Measurements from ENCODE around the gene CARNS1.
"Not testable (repeated sequence)": the region's sequence is repeated elsewhere in the genome, so short reads cannot be mapped to it uniquely, and the experiment has no call there.

The CARNS1 gene

DNA sequence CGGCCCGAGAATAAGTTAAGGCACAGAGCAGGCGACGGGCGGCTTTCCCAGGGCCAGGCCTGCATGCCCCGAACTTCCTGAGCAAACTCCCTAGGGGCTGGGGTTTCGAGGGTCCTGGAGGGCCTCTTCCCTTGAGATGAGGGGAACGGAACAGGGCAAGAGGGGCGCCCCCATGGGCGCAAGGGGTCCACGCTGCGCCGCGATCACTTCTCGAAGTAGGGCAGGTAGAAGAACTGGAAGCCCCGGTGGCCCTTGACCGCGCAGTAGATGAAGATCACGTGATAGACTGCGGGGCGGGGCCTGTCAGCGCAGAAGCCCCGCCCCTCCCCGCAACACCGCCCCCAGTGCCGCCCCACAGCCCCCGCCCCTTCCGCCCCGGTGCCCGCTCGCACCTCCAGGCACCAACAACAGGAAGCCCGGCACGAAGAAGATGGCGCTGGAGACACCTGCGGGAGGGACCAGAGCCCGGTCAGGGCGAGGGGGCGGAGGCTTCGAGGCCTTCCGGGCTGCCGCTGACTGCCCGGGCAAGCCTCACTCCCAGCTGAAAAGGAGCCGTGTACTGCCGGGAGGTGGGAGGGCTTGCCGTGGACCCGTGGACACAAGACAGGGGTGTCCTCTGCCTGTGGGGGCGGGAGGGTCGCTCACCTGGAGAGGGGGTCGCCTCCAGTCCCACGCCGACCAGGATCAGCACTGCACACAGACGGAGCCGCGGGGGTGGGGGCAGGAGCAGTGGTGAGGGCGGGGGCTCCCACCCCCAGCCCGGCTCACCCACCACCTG, 49.1 kb downstream of the CARNS1 start:
- Mint-ChIP-seq H3K27me3 (no peaks in the 10 kb centered on the region), H3K9me3 (ENCODE audit: low read depth) (no peaks in the 10 kb centered on the region), H3K27ac (peak overlapping the region; percentile 91), H3K36me3 (no peaks in the 10 kb centered on the region), H3K4me3 (peak overlapping the region; percentile 87), H3K4me1 (ENCODE audit: low read depth) (peaks cover 33% of the 10 kb centered on the region)

DNA sequence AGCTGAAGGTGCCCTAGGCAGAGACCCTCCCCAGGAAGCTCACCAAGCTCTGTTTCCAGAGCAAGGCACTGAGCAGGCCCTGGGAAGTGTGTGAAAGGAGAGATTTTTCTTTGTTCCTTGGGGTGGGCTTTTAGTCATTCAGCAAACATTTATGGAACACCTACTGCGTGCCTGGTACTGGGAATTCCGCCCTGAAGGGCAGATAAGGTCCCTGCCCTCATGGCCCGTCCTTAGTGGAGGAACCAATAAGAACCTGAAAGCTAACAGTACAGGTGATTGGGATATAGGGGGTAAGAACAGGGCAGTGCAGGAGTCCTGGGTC, 49.7 kb downstream of the CARNS1 start:
- H3K4me3 Mint-ChIP-seq, result peak overlapping the region; percentile 87
- no peaks in the 10 kb centered on the region for H3K36me3 Mint-ChIP-seq
- H3K27ac Mint-ChIP-seq, result peak overlapping the region; percentile 91
- no peaks in the 10 kb centered on the region for H3K9me3 Mint-ChIP-seq (ENCODE audit: low read depth)
- no peaks in the 10 kb centered on the region for H3K27me3 Mint-ChIP-seq
- peaks cover 30% of the 10 kb centered on the region for H3K4me1 Mint-ChIP-seq (ENCODE audit: low read depth)

DNA sequence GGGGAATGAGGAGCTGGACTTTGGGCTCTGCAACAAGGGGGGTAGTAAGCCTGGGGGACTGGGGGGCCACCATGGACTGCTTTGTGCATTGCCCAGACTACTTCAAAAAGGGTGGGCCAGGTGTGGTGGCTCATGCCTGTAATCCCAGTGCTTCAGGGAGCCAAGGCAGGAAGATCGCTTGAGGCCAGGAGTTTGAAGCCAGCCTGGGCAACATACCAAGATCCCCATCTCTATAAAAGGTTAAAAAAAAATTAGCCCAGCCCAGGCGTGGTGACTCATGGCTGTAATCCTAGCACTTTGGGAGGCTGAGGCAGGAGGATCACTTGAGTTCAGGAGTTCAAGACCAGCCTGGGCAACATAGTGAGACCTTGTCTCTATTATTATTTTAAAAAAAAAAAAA, 50.1 kb downstream of the CARNS1 start:
- H3K27ac Mint-ChIP-seq, result peak overlapping the region; percentile 91
- not testable (repeated sequence) for H3K27me3 Mint-ChIP-seq; H3K9me3 Mint-ChIP-seq (ENCODE audit: low read depth); H3K36me3 Mint-ChIP-seq
- peak overlapping the region; percentile 87 for H3K4me3 Mint-ChIP-seq
- H3K4me1 Mint-ChIP-seq (ENCODE audit: low read depth), result peaks cover 30% of the 10 kb centered on the region

DNA sequence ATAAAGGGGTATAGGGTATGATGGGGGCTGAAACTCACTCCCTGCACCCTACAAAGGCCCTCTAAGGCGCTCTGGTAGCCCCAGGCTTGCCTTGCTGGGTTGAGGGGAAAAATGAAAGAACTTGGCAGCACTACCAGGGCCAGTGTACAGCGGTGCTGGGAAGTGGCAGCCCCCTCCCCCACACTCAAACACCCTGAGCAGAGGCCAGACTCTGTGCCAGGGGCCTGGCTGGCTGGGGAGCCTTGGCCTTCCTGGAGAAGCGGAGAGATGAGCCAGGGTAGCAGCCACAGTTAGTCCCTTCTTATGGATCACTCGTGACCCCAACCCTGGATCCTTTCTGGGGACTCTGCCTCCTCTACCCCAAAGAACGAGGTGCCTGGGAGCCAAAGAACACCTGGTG, 50.9 kb downstream of the CARNS1 start:
- peaks cover 30% of the 10 kb centered on the region for H3K4me1 Mint-ChIP-seq (ENCODE audit: low read depth)
- no peaks in the 10 kb centered on the region for H3K9me3 Mint-ChIP-seq (ENCODE audit: low read depth)
- H3K27ac Mint-ChIP-seq, result peak overlapping the region; percentile 58
- H3K4me3 Mint-ChIP-seq, result peak overlapping the region; percentile 42
- no peaks in the 10 kb centered on the region for H3K36me3 Mint-ChIP-seq
- H3K27me3 Mint-ChIP-seq, result no peaks in the 10 kb centered on the region

DNA sequence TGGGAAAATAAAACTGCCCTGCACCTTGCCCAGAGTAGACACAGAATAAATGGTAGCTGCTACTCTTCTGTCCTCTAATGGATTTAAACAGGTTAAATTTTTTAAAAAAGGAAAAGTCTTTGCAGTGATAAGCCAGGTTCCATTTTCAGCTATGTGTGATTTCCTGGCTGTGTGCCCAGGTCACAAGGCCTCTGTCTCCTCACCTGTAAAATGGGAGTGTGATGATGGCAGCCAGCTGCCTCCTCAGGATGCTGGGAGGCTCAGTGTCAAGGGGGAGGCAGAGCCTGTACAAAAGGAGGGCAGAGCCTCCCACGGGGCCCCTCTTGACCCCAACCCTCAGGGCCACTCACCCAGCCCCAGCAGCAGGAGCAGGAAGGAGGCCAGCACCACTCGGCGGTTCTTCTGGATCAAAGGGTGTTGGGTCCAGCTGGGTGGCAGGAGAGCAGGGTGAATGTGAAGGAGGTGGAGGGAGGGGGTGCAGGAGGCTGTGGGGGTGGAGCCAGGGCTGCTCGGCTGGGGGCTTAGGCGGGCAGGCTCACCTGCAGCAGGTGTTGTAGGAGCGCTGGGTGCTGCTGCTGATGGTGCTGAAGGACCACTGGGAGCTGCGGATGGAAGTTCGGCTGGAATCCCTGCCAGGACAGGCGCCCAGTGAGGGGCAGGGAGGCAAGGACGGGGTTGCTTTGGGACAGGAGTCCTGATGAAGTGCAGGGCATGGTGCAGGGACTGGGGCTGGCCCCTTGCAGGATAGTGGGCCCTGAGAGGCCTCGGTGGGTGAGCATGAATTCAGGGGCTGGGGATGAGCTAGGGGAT, 51.7 kb downstream of the CARNS1 start:
- H3K36me3 Mint-ChIP-seq, result no peaks in the 10 kb centered on the region
- H3K9me3 Mint-ChIP-seq (ENCODE audit: low read depth), result no peaks in the 10 kb centered on the region
- peaks cover 30% of the 10 kb centered on the region for H3K4me1 Mint-ChIP-seq (ENCODE audit: low read depth)

DNA sequence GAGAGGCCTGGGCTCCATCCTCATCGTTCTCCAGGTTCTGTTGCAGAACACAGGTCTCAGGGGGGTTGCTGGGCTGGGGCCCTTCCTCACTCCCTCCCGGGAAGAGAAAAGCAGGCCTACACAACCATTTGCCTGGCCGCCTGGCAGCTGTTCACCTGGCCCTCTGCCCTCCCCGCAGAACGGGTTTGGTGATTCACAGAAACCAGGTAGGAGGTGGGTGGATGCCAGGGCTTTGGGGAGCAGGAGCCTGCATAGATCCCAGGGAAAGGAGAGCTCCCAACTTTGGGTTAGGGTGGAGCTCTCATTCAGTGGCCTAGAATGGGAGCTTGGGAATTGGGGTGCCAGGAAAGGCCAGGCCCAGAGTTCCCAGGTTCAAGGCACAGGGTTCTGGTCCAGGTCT, 52.6 kb downstream of the CARNS1 start:
- no peaks in the 10 kb centered on the region for H3K27me3 Mint-ChIP-seq

More for the DNA sequence above, 51.7 kb downstream of the CARNS1 start:
- no peaks in the 10 kb centered on the region for H3K27me3 Mint-ChIP-seq
- H3K27ac Mint-ChIP-seq, result peak overlapping the region; percentile 81
- H3K4me3 Mint-ChIP-seq, result peak overlapping the region; percentile 90

DNA sequence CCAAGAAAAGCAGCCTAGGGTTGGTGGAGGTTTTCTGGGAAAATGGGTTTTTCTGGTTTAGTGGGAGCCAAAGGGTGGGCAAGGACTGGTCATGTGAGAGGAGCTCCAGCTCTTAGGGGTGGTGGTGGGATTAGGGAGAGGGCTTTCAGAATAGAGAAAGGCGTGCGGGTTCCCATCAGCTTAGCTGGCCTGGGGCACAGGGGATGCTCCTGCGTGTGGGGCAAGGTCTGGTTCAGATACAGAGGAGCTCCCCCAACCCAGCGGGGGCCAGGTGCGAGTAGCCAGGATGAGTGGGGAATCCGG, 52.9 kb downstream of the CARNS1 start:
- Mint-ChIP-seq H3K4me1 (ENCODE audit: low read depth) (peaks cover 29% of the 10 kb centered on the region), H3K27me3 (no peaks in the 10 kb centered on the region), H3K27ac (peak overlapping the region; percentile 88), H3K9me3 (ENCODE audit: low read depth) (no peaks in the 10 kb centered on the region), H3K36me3 (no peaks in the 10 kb centered on the region), H3K4me3 (peak overlapping the region; percentile 90)

More for the DNA sequence above, 52.6 kb downstream of the CARNS1 start:
- Mint-ChIP-seq H3K36me3 (no peaks in the 10 kb centered on the region), H3K4me3 (peak overlapping the region; percentile 90), H3K27ac (peak overlapping the region; percentile 88), H3K9me3 (ENCODE audit: low read depth) (no peaks in the 10 kb centered on the region), H3K4me1 (ENCODE audit: low read depth) (peaks cover 30% of the 10 kb centered on the region)

DNA sequence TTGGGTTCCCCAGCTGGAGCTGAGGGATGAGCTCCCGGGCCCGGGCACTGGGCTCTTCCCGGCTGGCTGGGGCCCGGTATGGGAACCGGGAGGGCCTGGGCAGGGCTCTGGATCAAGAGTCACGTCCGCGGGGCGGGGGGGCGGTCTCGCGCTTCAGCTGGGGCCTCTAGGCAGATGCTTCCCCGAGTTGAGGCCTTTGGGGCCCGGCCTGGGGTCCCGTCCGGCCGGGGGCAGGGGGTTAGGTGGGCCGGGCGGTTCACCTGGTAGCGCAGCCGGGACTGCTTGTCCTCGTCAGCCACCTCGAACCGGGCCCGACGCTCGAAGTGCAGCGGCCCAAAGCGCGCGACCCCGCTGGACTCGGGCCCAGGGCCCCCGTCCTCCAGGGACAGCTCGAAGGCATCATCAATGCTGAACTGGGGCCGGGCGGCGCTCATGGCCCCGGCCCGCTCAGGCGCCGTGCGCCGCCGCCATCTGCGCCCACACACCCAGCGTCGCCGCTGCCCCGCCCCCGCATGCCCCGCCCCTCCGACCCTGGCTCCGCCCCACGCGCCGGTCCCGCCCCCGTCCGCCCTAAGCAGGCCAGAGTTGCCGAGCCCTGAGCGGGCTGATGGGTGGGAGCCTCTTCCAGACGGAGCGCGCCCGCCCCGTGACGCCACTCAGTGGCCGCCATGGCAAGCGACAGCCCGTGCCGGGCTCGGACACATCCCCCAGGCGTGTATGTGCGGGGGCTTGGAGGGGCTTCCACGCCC, 53.5 kb downstream of the CARNS1 start, which contains the start of gene TMEM134:
TMEM134 (minus strand) TSS at position 493 of the 749 bp plus-strand sequence; CDS start at position 434, 59 bp downstream.
- peak within 1 kb of the TSS; percentile 90 for H3K4me3 Mint-ChIP-seq
- H3K27ac Mint-ChIP-seq, result peak within 1 kb of the TSS; percentile 88
- no peaks in the 10 kb centered on the region for H3K9me3 Mint-ChIP-seq (ENCODE audit: low read depth)
- H3K4me1 Mint-ChIP-seq (ENCODE audit: low read depth), result peaks cover 26% of the 10 kb centered on the region
- H3K27me3 Mint-ChIP-seq, result no peaks in the 10 kb centered on the region
- no peaks in the 10 kb centered on the region for H3K36me3 Mint-ChIP-seq

DNA sequence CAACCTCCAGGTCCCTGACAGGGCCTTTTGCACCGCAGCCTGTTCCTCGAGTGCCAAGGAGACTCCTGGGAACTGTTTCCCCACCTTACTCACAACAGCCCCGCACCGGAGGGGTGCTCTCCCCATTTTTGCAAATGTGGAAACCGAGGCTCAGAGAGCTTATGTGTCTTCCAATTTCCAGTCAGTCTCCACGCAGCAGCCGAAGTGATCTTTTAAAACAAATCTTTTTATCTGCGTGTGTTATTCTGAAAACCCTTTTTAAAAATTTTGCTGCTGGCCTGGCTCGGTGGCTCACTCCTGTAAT, 54.0 kb downstream of the CARNS1 start:
- Mint-ChIP-seq H3K27ac (peak overlapping the region; percentile 64), H3K4me1 (ENCODE audit: low read depth) (peaks cover 21% of the 10 kb centered on the region), H3K36me3 (no peaks in the 10 kb centered on the region)

DNA sequence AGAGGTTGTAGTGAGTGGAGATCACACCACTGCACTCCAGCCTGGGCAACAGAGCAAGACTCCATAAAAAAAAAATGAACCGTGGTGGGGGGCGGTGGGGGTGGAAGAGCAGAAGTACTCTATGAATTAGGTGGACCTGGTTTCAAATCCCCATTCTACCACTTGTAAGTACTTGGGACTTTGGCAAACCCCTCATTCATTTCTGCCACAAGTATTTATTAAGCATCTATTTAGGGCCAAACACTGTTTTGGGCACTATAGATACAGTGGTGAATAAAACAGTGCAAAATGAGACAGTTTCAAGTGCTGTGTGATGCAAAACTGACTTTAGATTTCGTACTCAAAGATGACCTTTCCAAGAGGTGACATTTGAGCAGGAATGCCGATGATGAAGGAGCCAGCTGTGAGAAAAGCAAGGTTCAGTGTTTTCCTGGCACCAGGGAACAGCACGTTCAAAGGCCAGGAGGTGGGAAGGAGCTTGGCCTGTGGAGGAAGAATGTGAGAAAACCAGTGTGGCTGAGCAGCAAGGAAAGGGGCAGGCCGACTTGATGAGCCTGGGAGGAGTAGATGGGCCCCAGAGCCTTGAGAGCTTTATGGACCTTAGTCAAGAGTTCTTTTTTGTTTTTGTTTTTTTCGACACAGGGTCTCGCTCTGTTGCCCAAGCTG, 55.0 kb downstream of the CARNS1 start:
- H3K4me3 Mint-ChIP-seq, result peak overlapping the region; percentile 77
- no peaks in the 10 kb centered on the region for H3K9me3 Mint-ChIP-seq (ENCODE audit: low read depth)
- H3K36me3 Mint-ChIP-seq, result no peaks in the 10 kb centered on the region
- H3K4me1 Mint-ChIP-seq (ENCODE audit: low read depth), result peaks cover 17% of the 10 kb centered on the region
- H3K27ac Mint-ChIP-seq, result no peak overlapping the region
- H3K27me3 Mint-ChIP-seq, result no peaks in the 10 kb centered on the region

More for the DNA sequence above, 54.0 kb downstream of the CARNS1 start:
- Mint-ChIP-seq H3K4me3 (peak overlapping the region; percentile 77), H3K9me3 (ENCODE audit: low read depth) (no peaks in the 10 kb centered on the region), H3K27me3 (no peaks in the 10 kb centered on the region)

DNA sequence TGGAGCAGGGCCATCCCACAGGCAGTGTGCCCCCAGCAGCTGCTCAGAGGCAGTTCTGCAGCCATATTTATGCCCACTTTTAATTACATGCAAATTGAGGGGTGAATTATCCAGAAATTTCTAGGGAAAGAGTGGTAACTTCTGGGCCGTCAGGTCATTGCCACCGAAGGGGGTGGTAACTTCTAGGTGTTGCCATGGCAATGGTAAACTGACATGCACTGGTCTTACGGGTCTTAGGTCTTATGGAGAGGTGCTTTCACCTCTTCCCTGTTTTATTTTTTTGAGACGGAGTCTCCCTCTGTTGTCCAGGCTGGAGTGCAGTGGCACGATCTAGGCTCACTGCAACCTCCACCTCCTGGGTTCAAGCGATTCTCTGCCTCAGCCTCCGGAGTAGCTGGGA, 57.4 kb downstream of the CARNS1 start:
- Mint-ChIP-seq H3K4me1 (ENCODE audit: low read depth) (peaks cover 5% of the 10 kb centered on the region), H3K9me3 (ENCODE audit: low read depth) (no peaks in the 10 kb centered on the region), H3K27me3 (no peaks in the 10 kb centered on the region), H3K4me3 (no peak overlapping the region), H3K36me3 (no peaks in the 10 kb centered on the region), H3K27ac (no peak overlapping the region)

All from activated naive CD8-positive, alpha-beta T cell (primary cell).